H1 (cell line): ENCODE measurements around the gene NFATC4. TPM values are rescaled to one million over a fixed set of nuclear protein-coding genes. Genes with fewer than 3 reads are reported as not detected.

Experiments used
- CTCF ChIA-PET: fragments of 300-600 bp; sonication (Branson Sonifier 250); formaldehyde crosslinking; loops from one replicate; lab custom pipeline; 2021; ENCODE audit not compliant: partially characterized antibody; lab: Charles Lee
- POLR2A ChIA-PET: fragments of 300-600 bp; sonication (Branson Sonifier 250); formaldehyde crosslinking; loops from one replicate; lab custom pipeline; 2021; ENCODE audit warnings: inconsistent platforms; ENCODE audit not compliant: partially characterized antibody; lab: Charles Lee
- DNase-seq, 2 experiments: peaks; one replicate each; pipeline versions ENCODE4 v3.0.0 to v3.0.0-alpha.2; 2010 to 2022; ENCODE audit warnings: low spot score in 2 of 2, low read depth in 1 of 2, mixed read lengths in 1 of 2
- FAIRE-seq: peaks from 2 replicates; lab custom pipeline; 2011; peaks lifted over from hg19 to GRCh38; lab: Jason Lieb, UNC
- H2AFZ ChIP-seq: 2 replicates; pipeline ENCODE4 v1.8.1; 2012; ENCODE audit warnings: low read length, inconsistent platforms
- H2AK5ac ChIP-seq: 2 replicates; pipeline ENCODE4 v1.6.1; 2013; ENCODE audit warnings: low read depth, low read length
- H2BK120ac ChIP-seq: replicated peaks from 2 replicates; pipeline ENCODE3; 2013; ENCODE audit warnings: low read depth, low read length, inconsistent platforms
- H2BK12ac ChIP-seq: 2 replicates; pipeline ENCODE4 v1.6.1; 2013; ENCODE audit warnings: low read depth, low read length
- H2BK15ac ChIP-seq: 2 replicates; pipeline ENCODE4 v1.6.1; 2013; ENCODE audit warnings: low read length
- H2BK20ac ChIP-seq: 2 replicates; pipeline ENCODE4 v1.6.1; 2013; ENCODE audit warnings: low read length
- H2BK5ac ChIP-seq: 2 replicates; pipeline ENCODE4 v1.6.1; 2013; ENCODE audit warnings: low read depth, low read length
- H3K14ac ChIP-seq: 2 replicates; pipeline ENCODE4 v1.6.1; 2013; ENCODE audit warnings: inconsistent platforms; ENCODE audit not compliant: insufficient read length
- H3K18ac ChIP-seq: 2 replicates; pipeline ENCODE4 v1.6.1; 2013; ENCODE audit warnings: low read length; ENCODE audit errors: extremely low read depth
- H3K23ac ChIP-seq: 2 replicates; pipeline ENCODE4 v1.6.1; 2013; ENCODE audit warnings: inconsistent platforms; ENCODE audit not compliant: insufficient read length
- H3K23me2 ChIP-seq: 2 replicates; pipeline ENCODE4 v1.6.1; 2013; ENCODE audit warnings: low read depth, low read length
- H3K27ac ChIP-seq: 2 replicates; pipeline ENCODE4 v1.6.1; 2011; ENCODE audit warnings: low read depth, low read length, inconsistent platforms
- H3K27me3 ChIP-seq, 4 experiments: replicated peaks in 1 of 4; 1 replicate in 1 of 4; 2 replicates in 3 of 4; pipeline versions ENCODE4 v1.6.1 to v1.8.1; 2011 to 2013; ENCODE audit warnings: low read length in 3 of 4, mild to moderate bottlenecking in 3 of 4, inconsistent platforms in 2 of 4, mixed read lengths in 2 of 4, moderate library complexity in 1 of 4; ENCODE audit not compliant: control insufficient read depth in 3 of 4, insufficient read depth in 3 of 4; ENCODE audit errors: extremely low read depth in 1 of 4
- H3K36me3 ChIP-seq, 4 experiments: 2 replicates each; pipeline versions ENCODE4 v1.6.1 to v1.8.1; 2011 to 2013; ENCODE audit warnings: mild to moderate bottlenecking in 4 of 4, low read length in 3 of 4, moderate library complexity in 2 of 4, control low read depth in 1 of 4, inconsistent platforms in 1 of 4; ENCODE audit not compliant: insufficient read depth in 4 of 4, control insufficient read depth in 2 of 4
- H3K4ac ChIP-seq: replicated peaks from 2 replicates; pipeline ENCODE3; 2013; ENCODE audit warnings: low read length, low read depth, mixed read lengths, inconsistent platforms; ENCODE audit not compliant: insufficient read length
- H3K4me1 ChIP-seq, 4 experiments: replicated peaks in 1 of 4; 1 replicate in 1 of 4; 2 replicates in 3 of 4; pipeline versions ENCODE4 v1.6.1 to v1.8.1; 2011 to 2013; ENCODE audit warnings: low read length in 3 of 4, inconsistent platforms in 2 of 4, mixed read lengths in 1 of 4; ENCODE audit not compliant: insufficient read depth in 4 of 4, control insufficient read depth in 3 of 4
- H3K4me2 ChIP-seq, 2 experiments: 2 replicates each; pipeline versions ENCODE4 v1.6.1 to v1.8.1; 2011 to 2013; ENCODE audit warnings: low read depth in 2 of 2, low read length in 2 of 2, control low read depth in 1 of 2, inconsistent platforms in 1 of 2, mild to moderate bottlenecking in 1 of 2; ENCODE audit not compliant: insufficient read depth in 1 of 2
- H3K4me3 ChIP-seq, 4 experiments: fragments of 200-600, 300-600 bp in 1 of 4; sonication (generic), shearing (Covaris generic), sonication (Bioruptor Twin) in 1 of 4; 2 replicates each; pipeline versions ENCODE4 v1.5.1 to v1.8.1; 2011 to 2016; ENCODE audit warnings: low read length in 4 of 4, low read depth in 3 of 4, control low read depth in 2 of 4, inconsistent platforms in 2 of 4, mild to moderate bottlenecking in 2 of 4, mixed read lengths in 1 of 4, moderate library complexity in 1 of 4; ENCODE audit not compliant: insufficient read depth in 2 of 4; ENCODE audit errors: extremely low read depth in 1 of 4
- H3K56ac ChIP-seq: replicated peaks from 2 replicates; pipeline ENCODE3; 2013; ENCODE audit warnings: low read depth, mild to moderate bottlenecking, mixed read lengths, low read length, inconsistent platforms; ENCODE audit not compliant: insufficient read length
- H3K79me1 ChIP-seq: 2 replicates; pipeline ENCODE4 v1.6.1; 2013; ENCODE audit warnings: low read depth, low read length, control low read depth
- H3K79me2 ChIP-seq, 2 experiments: 2 replicates each; pipeline versions ENCODE4 v1.6.1 to v1.8.1; 2012 to 2013; ENCODE audit warnings: low read length in 2 of 2, mild to moderate bottlenecking in 2 of 2, inconsistent platforms in 1 of 2; ENCODE audit not compliant: insufficient read depth in 2 of 2, control insufficient read depth in 1 of 2
- H3K9ac ChIP-seq, 4 experiments: replicated peaks in 1 of 4; 1 replicate in 1 of 4; 2 replicates in 3 of 4; pipeline versions ENCODE4 v1.6.1 to v1.8.1; 2011 to 2013; ENCODE audit warnings: low read depth in 3 of 4, low read length in 3 of 4, control low read depth in 2 of 4, mild to moderate bottlenecking in 2 of 4, moderate library complexity in 2 of 4, inconsistent platforms in 1 of 4; ENCODE audit errors: extremely low read depth in 1 of 4
- H3K9me3 ChIP-seq, 2 experiments: 2 replicates each; pipeline versions ENCODE4 v1.6.1 to v1.8.1; 2012 to 2013; ENCODE audit warnings: mild to moderate bottlenecking in 2 of 2, moderate library complexity in 2 of 2, control low read depth in 1 of 2, inconsistent platforms in 1 of 2, low read depth in 1 of 2, low read length in 1 of 2, mixed read lengths in 1 of 2; ENCODE audit not compliant: insufficient read depth in 2 of 2
- H4K20me1 ChIP-seq, 2 experiments: replicated peaks in 1 of 2; 2 replicates each; pipeline versions ENCODE3 to v1.8.1; 2011 to 2013; ENCODE audit warnings: inconsistent platforms in 2 of 2, low read length in 2 of 2, mild to moderate bottlenecking in 1 of 2; ENCODE audit not compliant: insufficient read depth in 2 of 2, control insufficient read depth in 1 of 2
- H4K5ac ChIP-seq: 2 replicates; pipeline ENCODE4 v1.6.1; 2013; ENCODE audit warnings: low read length, low read depth, mixed read lengths, inconsistent platforms; ENCODE audit not compliant: insufficient read length
- H4K8ac ChIP-seq: 2 replicates; pipeline ENCODE4 v1.8.0; 2013; ENCODE audit warnings: mild to moderate bottlenecking, moderate library complexity, low read length, inconsistent platforms; ENCODE audit not compliant: insufficient read depth; ENCODE audit errors: extremely low read depth
- H4K91ac ChIP-seq: replicated peaks from 2 replicates; pipeline ENCODE3; 2013; ENCODE audit warnings: low read length, mixed read lengths, inconsistent platforms; ENCODE audit not compliant: insufficient read length
- ATF3 ChIP-seq: IDR thresholded peaks from 2 replicates; pipeline ENCODE4 v1.6.1; 2011; ENCODE audit warnings: low read depth, mild to moderate bottlenecking, low read length; ENCODE audit not compliant: insufficient read depth
- CHD1 ChIP-seq: IDR thresholded peaks from 2 replicates; pipeline ENCODE4 v1.6.1; 2012; ENCODE audit warnings: low read depth, low read length, improper control_type of control experiment
- EGR1 ChIP-seq: IDR thresholded peaks from 2 replicates; pipeline ENCODE4 v1.6.1; 2011; ENCODE audit warnings: low read depth, low read length, borderline replicate concordance
- EP300 ChIP-seq, 2 experiments: IDR thresholded peaks; 1 replicate in 1 of 2; 2 replicates in 1 of 2; pipeline ENCODE4 v1.6.1; 2011 to 2012; ENCODE audit warnings: low read depth in 2 of 2, low read length in 2 of 2, mild to moderate bottlenecking in 2 of 2, borderline replicate concordance in 1 of 2, inconsistent platforms in 1 of 2, moderate library complexity in 1 of 2
- KDM5A ChIP-seq: fragments of 200-600 bp; IDR thresholded peaks from 2 replicates; pipeline ENCODE4 v1.7.1; 2012; ENCODE audit warnings: mild to moderate bottlenecking, low read length, inconsistent platforms, mixed read lengths
- MAFK ChIP-seq: IDR thresholded peaks from 2 replicates; pipeline ENCODE4 v1.6.1; 2012; ENCODE audit warnings: low read depth, mild to moderate bottlenecking, improper control_type of control experiment, low read length
- NRF1 ChIP-seq: IDR thresholded peaks from 2 replicates; pipeline ENCODE4 v1.6.1; 2011; ENCODE audit warnings: mild to moderate bottlenecking, low read depth, low read length, improper control_type of control experiment
- POLR2A ChIP-seq, 2 experiments: IDR thresholded peaks; 1 replicate in 1 of 2; 2 replicates in 1 of 2; pipeline ENCODE4 v1.6.1; 2011; ENCODE audit warnings: low read depth in 2 of 2, low read length in 2 of 2, mild to moderate bottlenecking in 2 of 2; ENCODE audit errors: control extremely low read depth in 1 of 2
- POLR2AphosphoS5 ChIP-seq: IDR thresholded peaks from 2 replicates; pipeline ENCODE4 v1.6.1; 2011; ENCODE audit warnings: low read depth, low read length
- POU5F1 ChIP-seq: IDR thresholded peaks from 2 replicates; pipeline ENCODE4 v1.6.1; 2011; ENCODE audit warnings: low read depth, mild to moderate bottlenecking, low read length, moderate library complexity
- RAD21 ChIP-seq, 2 experiments: IDR thresholded peaks in 1 of 2; conservative IDR thresholded peaks in 1 of 2; 2 replicates each; pipeline ENCODE4 v1.6.1; 2011; ENCODE audit warnings: low read depth in 2 of 2, low read length in 2 of 2, improper control_type of control experiment in 1 of 2, inconsistent platforms in 1 of 2, mild to moderate bottlenecking in 1 of 2, moderate library complexity in 1 of 2
- SUZ12 ChIP-seq: fragments of 200-600 bp; sonication (generic); IDR thresholded peaks from 2 replicates; pipeline ENCODE4 v1.6.1; 2012; ENCODE audit warnings: mild to moderate bottlenecking, inconsistent platforms, low read length, moderate library complexity, mixed read lengths
- WGBS, 2 experiments: shearing (Covaris generic) in 1 of 2; methylation state at CpG; one replicate each; pipeline versions ENCODE4 v1.1.6 to v1.1.7; 2013 to 2015; ENCODE audit warnings: low lambda C conversion rate in 2 of 2, mixed read lengths in 2 of 2, inconsistent platforms in 1 of 2, low coverage in 1 of 2, missing lambda C conversion rate in 1 of 2; ENCODE audit not compliant: insufficient replicate concordance in 2 of 2, insufficient coverage in 1 of 2, insufficient read length in 1 of 2; ENCODE audit errors: extremely low coverage in 1 of 2, missing lambda C conversion rate in 1 of 2; 5-methylcytosine and 5-hydroxymethylcytosine counted together
- polyA plus RNA-seq, 7 experiments: library from polyadenylated mRNA; depleted of rRNA in 3 of 7; stranded (reverse) in 5 of 7; unstranded in 2 of 7; fragments of >200 nt in 5 of 7; fragments of 200-250 nt in 2 of 7; gene quantifications; 1 replicate in 5 of 7; 2 replicates in 1 of 7; 4 replicates in 1 of 7; pipeline versions ENCODE4 v1.2.1 to v1.2.3, GENCODE V29; 2011 to 2013; ENCODE audit warnings: missing spikeins in 2 of 7, mixed read lengths in 2 of 7
- total RNA-seq: library from RNA; stranded (reverse); fragmentation: NEBNext Ultra II Directional; extraction: Animal tissue kit (Norgen Biotek cat#: 25700); gene quantifications from 2 replicates; pipeline ENCODE4 v1.2.1, GENCODE V29; 2021

Gene NFATC4
- total and polyA plus RNA-seq, 2 of the 8 experiments (the other 6 are each of a cell fraction or from before 2014, with no cell fraction given) = 47.3 to 50.3 TPM

GRCh38 chr14:24381363-24382063, 13.5 kb downstream of the NFATC4 start:
- H2BK12ac ChIP-seq = no peak overlapping the region
- 87% methylated on average over 8 of the region's 8 CpGs; no CpG with 5 or more reads in 1 of the 2 experiments for WGBS, 2 experiments
- no peak overlapping the region for H3K4ac ChIP-seq
- no peak overlapping the region for H2BK15ac ChIP-seq
- no peaks in the 10 kb centered on the region for H3K27me3 ChIP-seq
- H4K20me1 ChIP-seq = no peaks in the 10 kb centered on the region
- no peaks in the 10 kb centered on the region for H3K79me2 ChIP-seq
- no peaks in the 10 kb centered on the region for H3K9me3 ChIP-seq
- H4K5ac ChIP-seq = no peak overlapping the region
- no peak overlapping the region for H4K8ac ChIP-seq
- no peak overlapping the region for H2BK5ac ChIP-seq
- no peak overlapping the region for H3K4me3 ChIP-seq
- CTCF ChIA-PET = interaction anchor here (0.7 to 16.4 kb wide), 7 partner anchors 14 to 241 kb away, joined by 3 to 207 read pairs (median 35); partner anchors contain the start of genes ADCY4, CBLN3, KHNYN and RIPK3
- no peak overlapping the region for H3K4me2 ChIP-seq
- POLR2A ChIA-PET = interaction anchor here (1.2 to 4.7 kb wide), 3 partner anchors 8 to 38 kb away, joined by 6 to 27 read pairs (median 24); partner anchors contain the start of gene NFATC4
- DNase-seq = no peak
- H3K14ac ChIP-seq = no peak overlapping the region
- no peak overlapping the region for H3K27ac ChIP-seq
- no peak overlapping the region; the same call in 1 of the 2 replicates for H2BK20ac ChIP-seq
- no peak overlapping the region for H2AK5ac ChIP-seq
- H3K79me1 ChIP-seq = no peaks in the 10 kb centered on the region
- H4K91ac ChIP-seq = no peak overlapping the region
- no peak overlapping the region for H3K56ac ChIP-seq
- H3K36me3 ChIP-seq = no peaks in the 10 kb centered on the region
- H2AFZ ChIP-seq = no peak overlapping the region
- H3K4me1 ChIP-seq = peaks cover 6 to 17% (median 9%) of the 10 kb centered on the region in 4 experiments
- H3K23me2 ChIP-seq = peaks cover 4% of the 10 kb centered on the region; the same call in 1 of the 2 replicates
- FAIRE-seq = no peak
- no peak overlapping the region for H3K18ac ChIP-seq
- no peak overlapping the region for H3K23ac ChIP-seq
- no peak overlapping the region for H2BK120ac ChIP-seq
- H3K9ac ChIP-seq = no peak overlapping the region; a peak in 1 of 7 replicates
- TF ChIP-seq EGR1 (no peak), NRF1 (no peak), RAD21 (IDR thresholded peaks at IDR 0.05 in 1 of 2, conservative IDR thresholded peaks at IDR 0.05 in 1 of 2; ENCODE audit: low read depth in 2 of 2, low read length in 2 of 2) (no peak), CHD1 (no peak), KDM5A (no peak), ATF3 (no peak), POLR2A (IDR thresholded peaks at IDR 0.05; ENCODE audit: control extremely low read depth in 1 of 2, low read depth in 2 of 2, low read length in 2 of 2) (no peak), MAFK (no peak), POLR2AphosphoS5 (no peak), EP300 (IDR thresholded peaks at IDR 0.05; ENCODE audit: borderline replicate concordance in 1 of 2, low read depth in 2 of 2, low read length in 2 of 2) (no peak), POU5F1 (no peak), SUZ12 (no peak)
